HL-60 (cell line): Measurements from ENCODE around the gene HUNK.

Source experiments
- CTCF ChIP-seq: IDR thresholded peaks from one replicate; pipeline ENCODE4 v1.5.1; 2011; ENCODE audit warnings: low read length, control low read depth, inconsistent platforms; ENCODE audit not compliant: insufficient read depth
- GABPA ChIP-seq: IDR thresholded peaks from 2 replicates; pipeline ENCODE4 v1.6.1; 2012; ENCODE audit warnings: low read depth
- POLR2AphosphoS5 ChIP-seq: IDR thresholded peaks from 2 replicates; pipeline ENCODE4 v1.6.1; 2012; ENCODE audit warnings: low read depth
- REST ChIP-seq: IDR thresholded peaks from 2 replicates; pipeline ENCODE4 v1.6.1; 2012; ENCODE audit warnings: low read depth; ENCODE audit not compliant: insufficient replicate concordance
- SPI1 ChIP-seq: IDR thresholded peaks from 2 replicates; pipeline ENCODE4 v1.6.1; 2012; ENCODE audit warnings: low read depth, mild to moderate bottlenecking, borderline replicate concordance

- no peak for TF ChIP-seq CTCF
- TF ChIP-seq POLR2AphosphoS5: no peak
- TF ChIP-seq GABPA: no peak
- TF ChIP-seq REST: no peak
- TF ChIP-seq SPI1: no peak
Observed at GRCh38 chr21:31929548-31929947, 56.7 kb downstream of the HUNK start.
